Hair follicular keratinocyte (primary cell): ENCODE results near the gene OR52E2. TPM values are rescaled to one million over a fixed set of nuclear protein-coding genes. Genes with fewer than 3 reads are reported as not detected.

Experiments
- total RNA-seq: library from RNA; depleted of rRNA; stranded (reverse); fragments of >200 nt; gene quantifications from 2 replicates; pipeline ENCODE4 v1.2.3, GENCODE V29; 2015

OR52E2 gene
- total RNA-seq = not detected in 2 replicates

GRCh38 chr11:5059391-5059790 is at the start of gene OR52E2:
TSS of gene OR52E2 (minus strand) at chr11:5059627. CDS start at chr11:5059627, 0 bp downstream.

GRCh38 chr11:5069272-5069671 is 9.8 kb upstream of the OR52E2 start, which contains the start of gene OR52E1:
TSS of gene OR52E1 (plus strand) at chr11:5069572.

GRCh38 chr11:5046226-5046625 is 13.2 kb downstream of the OR52E2 start, which contains the start of gene OR52J3:
TSS of gene OR52J3 (plus strand) at chr11:5046526. CDS start at chr11:5046526, 0 bp downstream.

Other genes with a start within 250 kb of the OR52E2 start
- gene OR51F2, start 238.3 kb downstream of the OR52E2 start, total RNA-seq = not detected in 2 replicates
- not detected in 2 replicates for gene OR51S1, start 210.4 kb downstream of the OR52E2 start, total RNA-seq
- not detected in 2 replicates for gene OR51T1, start 177.7 kb downstream of the OR52E2 start, total RNA-seq
- not detected in 2 replicates for gene OR51A7, start 155.8 kb downstream of the OR52E2 start, total RNA-seq
- not detected in 2 replicates for gene OR51G2, start 140.3 kb downstream of the OR52E2 start, total RNA-seq
- not detected in 2 replicates for gene OR51G1, start 135.3 kb downstream of the OR52E2 start, total RNA-seq
- not detected in 2 replicates for gene OR51A4, start 112.0 kb downstream of the OR52E2 start, total RNA-seq
- not detected in 2 replicates for gene OR51A2, start 103.9 kb downstream of the OR52E2 start, total RNA-seq
- not detected in 2 replicates for gene OR51L1, start 64.8 kb downstream of the OR52E2 start, total RNA-seq
- not detected in 2 replicates for gene OR52J3, start 13.1 kb downstream of the OR52E2 start, total RNA-seq
- gene OR52E1, start 9.9 kb upstream of the OR52E2 start, total RNA-seq = not detected in 2 replicates
- not detected in 2 replicates for gene OR52A5, start 78.7 kb upstream of the OR52E2 start, total RNA-seq
- gene OR52A1, start 95.1 kb upstream of the OR52E2 start, total RNA-seq = not detected in 2 replicates
- not detected in 2 replicates for gene OR51V1, start 141.1 kb upstream of the OR52E2 start, total RNA-seq
- gene HBB, start 167.4 kb upstream of the OR52E2 start, total RNA-seq = not detected in 2 replicates
- not detected in 2 replicates for gene HBD, start 174.9 kb upstream of the OR52E2 start, total RNA-seq
- not detected in 2 replicates for gene HBG1, start 190.2 kb upstream of the OR52E2 start, total RNA-seq
- gene HBG2, start 195.2 kb upstream of the OR52E2 start, total RNA-seq = not detected in 2 replicates
- gene HBE1, start 210.3 kb upstream of the OR52E2 start, total RNA-seq = not detected in 2 replicates
- gene OR51B4, start 242.3 kb upstream of the OR52E2 start, total RNA-seq = not detected in 2 replicates